GM18499 (cell line): ENCODE measurements around the gene NACA.
A peak's percentile ranks its signal among the peaks of the same experiment; 100 is the strongest.

Experiments
- ATAC-seq: cut with Tn5 transposase; IDR thresholded peaks from one replicate; pipeline ENCODE4 v1.9.1; 2021; ENCODE audit warnings: moderate number of reproducible peaks; ENCODE audit not compliant: insufficient read depth, unreplicated experiment

The NACA gene

DNA sequence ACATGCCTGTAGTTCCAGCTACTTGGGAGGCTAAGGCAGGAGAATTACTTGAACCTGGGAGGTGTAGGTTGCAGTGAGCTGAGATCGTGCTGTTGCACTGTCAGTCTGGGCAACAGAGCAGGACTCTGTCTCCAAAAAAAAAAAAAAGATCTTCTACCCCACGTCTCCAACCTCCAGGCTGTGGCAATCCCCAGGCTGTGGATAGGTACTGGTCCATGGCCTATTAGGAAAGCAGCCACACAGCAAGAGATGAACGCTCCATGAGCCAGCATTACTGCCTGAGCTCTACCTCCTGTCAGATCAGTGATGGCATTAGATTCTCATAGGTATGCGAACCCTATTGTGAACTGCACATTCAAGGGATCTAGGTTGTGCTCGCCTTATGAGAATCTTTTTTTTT, 30.9 kb downstream of the NACA start:
- no peak for ATAC-seq

GRCh38 chr12:56688846-56689109, 36.3 kb downstream of the NACA start:
- ATAC-seq, result no peak

GRCh38 chr12:56688129-56688845, 36.8 kb downstream of the NACA start, which contains the start of gene PTGES3:
Gene PTGES3 (minus strand): TSS chr12:56688284. CDS start chr12:56687999, 285 bp downstream.
- peak; percentile 33 for ATAC-seq

- peak; percentile 1 for ATAC-seq
These were observed 37.6 kb downstream of the NACA start for GRCh38 chr12:56687223-56688128.

DNA sequence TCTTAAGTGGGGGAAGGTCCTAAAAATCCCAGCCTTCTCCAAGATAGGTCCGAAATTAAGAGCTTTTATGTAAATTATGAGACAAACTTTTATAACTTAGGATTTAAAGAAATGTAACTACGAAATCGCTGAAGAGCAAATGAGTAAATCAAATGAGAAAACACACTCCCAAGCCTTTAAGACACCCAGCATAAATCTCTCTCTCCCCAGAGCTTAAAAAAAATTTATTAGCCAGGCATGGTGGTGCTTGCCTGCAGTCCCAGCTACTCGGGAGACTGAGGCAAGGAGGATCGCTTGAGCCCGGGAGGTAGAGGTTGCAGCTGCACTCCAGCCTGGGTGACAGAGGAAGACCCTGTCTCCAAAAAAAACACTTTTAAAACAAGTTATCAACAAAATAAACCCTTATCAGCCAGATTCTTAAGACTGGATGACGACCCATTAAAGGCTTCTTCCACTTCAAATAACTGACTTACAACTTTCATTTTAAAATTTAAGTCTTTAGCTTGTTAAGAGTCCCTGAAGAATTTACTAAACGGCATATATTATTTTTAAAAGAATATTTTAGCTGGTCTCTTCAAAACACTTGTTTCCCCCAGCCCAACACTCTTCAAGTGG, 40.2 kb downstream of the NACA start:
- no peak for ATAC-seq

GRCh38 chr12:56682323-56682722, 42.8 kb downstream of the NACA start:
- ATAC-seq, result no peak

GRCh38 chr12:56679883-56680575, 45.1 kb downstream of the NACA start:
- no peak for ATAC-seq

GRCh38 chr12:56678852-56679251, 46.2 kb downstream of the NACA start:
- ATAC-seq, result no peak

GRCh38 chr12:56677680-56678079, 47.4 kb downstream of the NACA start:
- no peak for ATAC-seq

- no peak for ATAC-seq
These were observed 48.1 kb downstream of the NACA start for GRCh38 chr12:56676851-56677580.

GRCh38 chr12:56671608-56672007, 53.5 kb downstream of the NACA start:
- no peak for ATAC-seq

GRCh38 chr12:56670836-56671235, 54.3 kb downstream of the NACA start:
- ATAC-seq, result no peak

GRCh38 chr12:56668197-56668457, 57.0 kb downstream of the NACA start:
- ATAC-seq, result no peak
